ENCODE measurements around the gene NOS3.
A peak's percentile ranks its signal among the peaks of the same experiment; 100 is the strongest.

The NOS3 gene

DNA sequence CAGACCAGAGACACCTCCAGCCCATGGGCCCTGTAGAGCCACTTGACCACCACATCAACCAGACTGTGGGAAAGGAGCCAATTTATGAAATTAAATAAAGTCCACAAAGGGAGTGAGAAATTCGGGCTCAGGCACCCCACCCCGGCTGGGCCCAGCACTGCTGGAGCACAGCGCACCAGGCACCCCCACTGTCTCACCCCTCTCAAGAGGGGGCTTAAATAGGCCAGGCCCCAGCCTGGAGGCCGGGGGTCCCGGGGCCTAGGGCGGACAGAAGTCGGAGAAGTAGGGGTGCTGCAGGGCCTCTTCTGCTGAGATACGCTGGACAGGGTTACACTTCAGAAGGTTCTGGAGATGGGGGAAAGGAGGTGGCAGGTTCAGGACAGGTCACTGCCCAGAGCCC is 62.9 kb downstream of the NOS3 start:
- Histone ChIP-seq H3K4me1 (ENCODE audit: control extremely low read depth in 1 of 4, control insufficient read depth in 4 of 4, insufficient read depth in 4 of 4, low read length in 3 of 4) (peaks cover 3 to 56% (median 38%) of the 10 kb centered on the region in 4 experiments), H3K36me3 (ENCODE audit: control insufficient read depth in 4 of 4, insufficient read depth in 4 of 4, low read length in 3 of 4) (peaks cover 0 to 3% (median 1%) of the 10 kb centered on the region in 4 experiments), H3K27me3 (replicated peaks in 2 of 5; ENCODE audit: control insufficient read depth in 4 of 5, insufficient read depth in 5 of 5, low read length in 4 of 5) (peaks cover 0 to 13% (median 0%) of the 10 kb centered on the region in 5 experiments), H3K4me3 (ENCODE audit: control insufficient read depth in 1 of 7, extremely low read depth in 1 of 7, insufficient read depth in 4 of 7, low read depth in 2 of 7, low read length in 6 of 7) (no peak overlapping the region), H3K9me3 (ENCODE audit: control extremely low read depth in 1 of 5, control insufficient read depth in 4 of 5, insufficient read depth in 2 of 5, low read depth in 1 of 5, low read length in 4 of 5) (no peaks in the 10 kb centered on the region), H3K27ac (ENCODE audit: insufficient read depth in 1 of 2, low read depth in 1 of 2, low read length in 2 of 2, poor library complexity in 1 of 2, severe bottlenecking in 2 of 2) (no peak overlapping the region)
- ChIA-PET POLR2A (no interaction called here), CTCF (no interaction called here)
- DNase-seq = no peak
- WGBS (ENCODE audit: insufficient coverage) = 97% methylated on average over 4 of the region's 8 CpGs

DNA sequence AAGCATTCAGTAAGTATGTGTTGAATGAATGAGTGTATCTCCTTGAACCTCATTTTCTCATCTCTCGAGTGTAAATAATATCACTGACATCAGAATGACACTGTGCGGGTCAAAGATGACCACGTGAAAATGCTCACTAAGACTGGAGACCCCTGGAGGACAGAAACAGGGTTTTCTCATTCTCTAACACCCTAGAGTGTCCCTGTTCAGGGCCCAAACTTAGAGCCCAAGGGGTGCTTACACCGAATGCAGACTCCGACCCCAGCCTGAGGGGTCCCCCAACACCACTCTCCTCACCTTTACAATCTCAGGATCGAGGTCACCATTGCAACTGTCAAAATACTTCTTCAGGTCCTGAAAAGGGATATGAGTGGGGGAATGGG is 65.5 kb downstream of the NOS3 start:
- Histone ChIP-seq H3K9me3 (ENCODE audit: control extremely low read depth in 1 of 5, control insufficient read depth in 4 of 5, insufficient read depth in 2 of 5, low read depth in 1 of 5, low read length in 4 of 5) (no peaks in the 10 kb centered on the region), H3K4me3 (ENCODE audit: control insufficient read depth in 1 of 7, extremely low read depth in 1 of 7, insufficient read depth in 4 of 7, low read depth in 2 of 7, low read length in 6 of 7) (no peak overlapping the region), H3K27ac (ENCODE audit: insufficient read depth in 1 of 2, low read depth in 1 of 2, low read length in 2 of 2, poor library complexity in 1 of 2, severe bottlenecking in 2 of 2) (no peak overlapping the region), H3K4me1 (ENCODE audit: control extremely low read depth in 1 of 4, control insufficient read depth in 4 of 4, insufficient read depth in 4 of 4, low read length in 3 of 4) (peaks cover 5 to 60% (median 49%) of the 10 kb centered on the region in 4 experiments), H3K36me3 (ENCODE audit: control insufficient read depth in 4 of 4, insufficient read depth in 4 of 4, low read length in 3 of 4) (peaks cover 0 to 3% (median 1%) of the 10 kb centered on the region in 4 experiments), H3K27me3 (replicated peaks in 2 of 5; ENCODE audit: control insufficient read depth in 4 of 5, insufficient read depth in 5 of 5, low read length in 4 of 5) (peaks cover 0 to 3% (median 0%) of the 10 kb centered on the region in 5 experiments)
- WGBS (ENCODE audit: insufficient coverage) = 100% methylated on average over 3 of the region's 6 CpGs
- POLR2A ChIA-PET = no interaction called here
- CTCF ChIA-PET = no interaction called here
- no peak for DNase-seq

DNA sequence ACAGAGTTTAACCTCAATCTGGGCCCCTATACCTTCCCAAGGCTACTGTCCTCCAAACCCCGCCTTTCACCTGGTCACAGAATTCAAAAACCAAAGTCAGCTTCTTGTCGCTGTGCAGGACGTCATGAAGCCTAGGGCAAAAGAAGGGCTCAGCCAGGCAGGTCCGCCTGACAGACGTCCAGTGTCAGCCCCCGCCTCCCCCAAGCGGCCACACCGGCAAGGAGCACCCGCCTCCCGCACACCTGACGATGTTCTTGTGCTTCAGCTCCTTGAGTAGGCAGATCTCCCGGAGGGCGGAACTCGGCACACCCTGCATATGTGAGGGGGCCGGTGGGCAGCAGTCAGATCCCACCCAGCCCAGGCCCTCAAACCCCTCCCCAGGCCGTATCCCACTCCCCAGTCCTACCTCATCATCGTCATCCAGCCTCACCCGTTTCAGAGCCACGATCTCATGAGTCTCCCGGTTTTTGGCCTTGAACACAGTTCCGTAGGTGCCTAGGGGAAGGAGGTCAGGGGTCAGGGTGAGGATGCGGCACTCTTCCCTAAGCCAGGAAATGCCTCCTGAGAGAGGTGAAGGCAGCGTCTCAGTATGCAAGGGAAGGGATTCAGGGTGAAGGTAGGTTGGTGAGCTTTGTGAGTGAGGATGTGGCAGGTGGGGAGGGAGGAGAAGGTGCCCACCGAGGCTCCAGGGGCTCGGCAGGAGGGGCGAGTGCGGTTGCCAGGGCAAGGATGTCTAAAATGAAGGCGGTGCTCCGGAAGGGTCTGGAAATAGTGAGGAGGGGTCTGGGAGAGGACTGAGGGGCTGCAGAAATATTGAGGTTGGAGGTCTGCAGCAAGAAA is 66.1 kb downstream of the NOS3 start:
- Histone ChIP-seq H3K9me3 (ENCODE audit: control extremely low read depth in 1 of 5, control insufficient read depth in 4 of 5, insufficient read depth in 2 of 5, low read depth in 1 of 5, low read length in 4 of 5) (no peaks in the 10 kb centered on the region), H3K4me3 (ENCODE audit: control insufficient read depth in 1 of 7, extremely low read depth in 1 of 7, insufficient read depth in 4 of 7, low read depth in 2 of 7, low read length in 6 of 7) (peak overlapping the region; percentile 75 to 98 (median 82)), H3K27me3 (replicated peaks in 2 of 5; ENCODE audit: control insufficient read depth in 4 of 5, insufficient read depth in 5 of 5, low read length in 4 of 5) (peaks cover 0 to 2% (median 0%) of the 10 kb centered on the region in 5 experiments), H3K36me3 (ENCODE audit: control insufficient read depth in 4 of 4, insufficient read depth in 4 of 4, low read length in 3 of 4) (peaks cover 0 to 4% (median 3%) of the 10 kb centered on the region in 4 experiments), H3K27ac (ENCODE audit: insufficient read depth in 1 of 2, low read depth in 1 of 2, low read length in 2 of 2, poor library complexity in 1 of 2, severe bottlenecking in 2 of 2) (peak overlapping the region in 1 of 2 experiments; percentile 90), H3K4me1 (ENCODE audit: control extremely low read depth in 1 of 4, control insufficient read depth in 4 of 4, insufficient read depth in 4 of 4, low read length in 3 of 4) (peaks cover 5 to 60% (median 46%) of the 10 kb centered on the region in 4 experiments)
- WGBS (ENCODE audit: insufficient coverage) = 68% methylated on average over 25 of the region's 29 CpGs
- CTCF ChIA-PET = no interaction called here
- no peak for DNase-seq
- POLR2A ChIA-PET = no interaction called here

DNA sequence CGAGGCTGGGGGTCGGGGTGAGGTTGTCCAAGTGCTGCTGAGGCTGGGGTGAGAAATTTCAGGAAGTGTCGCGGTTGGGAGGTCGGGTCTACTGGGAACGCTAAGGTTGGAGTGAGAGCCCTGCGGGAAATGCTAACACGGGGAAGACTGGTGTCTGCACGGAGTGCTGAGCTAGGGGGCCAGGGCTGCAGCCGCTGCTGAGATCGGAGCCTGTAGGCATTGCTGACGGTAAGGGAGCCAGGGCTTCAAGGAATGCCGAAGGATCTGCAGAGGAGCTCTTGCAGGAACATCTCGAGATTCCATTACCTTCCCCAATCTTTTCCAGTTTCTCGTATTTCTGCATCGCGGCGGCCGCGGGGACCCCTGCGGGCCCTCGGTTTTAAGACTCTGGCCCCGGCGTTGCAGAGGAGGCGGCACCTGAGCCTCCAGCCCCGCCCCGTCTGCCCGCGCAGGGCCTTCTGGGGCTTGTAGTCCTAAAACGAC is 66.7 kb downstream of the NOS3 start, which contains the start of gene CDK5:
Gene CDK5, minus strand, starts transcription at position 392 of the 483 bp plus-strand sequence. Its CDS starts 49 bp downstream, at position 343.
- Histone ChIP-seq H3K4me3 (ENCODE audit: control insufficient read depth in 1 of 7, extremely low read depth in 1 of 7, insufficient read depth in 4 of 7, low read depth in 2 of 7, low read length in 6 of 7) (peak within 1 kb of the TSS; percentile 75 to 98 (median 82)), H3K4me1 (ENCODE audit: control extremely low read depth in 1 of 4, control insufficient read depth in 4 of 4, insufficient read depth in 4 of 4, low read length in 3 of 4) (peaks cover 5 to 54% (median 45%) of the 10 kb centered on the region in 4 experiments), H3K36me3 (ENCODE audit: control insufficient read depth in 4 of 4, insufficient read depth in 4 of 4, low read length in 3 of 4) (peaks cover 0 to 8% (median 5%) of the 10 kb centered on the region in 4 experiments), H3K27ac (ENCODE audit: insufficient read depth in 1 of 2, low read depth in 1 of 2, low read length in 2 of 2, poor library complexity in 1 of 2, severe bottlenecking in 2 of 2) (peak within 1 kb of the TSS; percentile 50 to 90), H3K9me3 (ENCODE audit: control extremely low read depth in 1 of 5, control insufficient read depth in 4 of 5, insufficient read depth in 2 of 5, low read depth in 1 of 5, low read length in 4 of 5) (no peaks in the 10 kb centered on the region), H3K27me3 (replicated peaks in 2 of 5; ENCODE audit: control insufficient read depth in 4 of 5, insufficient read depth in 5 of 5, low read length in 4 of 5) (no peaks in the 10 kb centered on the region)
- ChIA-PET POLR2A (interaction anchor here (1.1 kb wide), 1 partner anchor 18 kb away, joined by 4 read pairs; no protein-coding TSS in a partner anchor), CTCF (interaction anchor here (7.2 kb wide), 1 partner anchor 18 kb away, joined by 64 read pairs; no protein-coding TSS in a partner anchor)
- WGBS (ENCODE audit: insufficient coverage) = 0% methylated on average over 28 of the region's 30 CpGs
- DNase-seq = no peak

- peak; percentile 99 to 100 (median 99) for DNase-seq
- peaks cover 0 to 10% (median 6%) of the 10 kb centered on the region in 4 experiments for H3K36me3 ChIP-seq (ENCODE audit: control insufficient read depth in 4 of 4, insufficient read depth in 4 of 4, low read length in 3 of 4)
- H3K27me3 ChIP-seq (replicated peaks in 2 of 5; ENCODE audit: control insufficient read depth in 4 of 5, insufficient read depth in 5 of 5, low read length in 4 of 5) = no peaks in the 10 kb centered on the region
- H3K4me1 ChIP-seq (ENCODE audit: control extremely low read depth in 1 of 4, control insufficient read depth in 4 of 4, insufficient read depth in 4 of 4, low read length in 3 of 4) = peaks cover 5 to 47% (median 40%) of the 10 kb centered on the region in 4 experiments
- WGBS (ENCODE audit: insufficient coverage) = 2% methylated on average over 41 of the region's 46 CpGs
- H3K9me3 ChIP-seq (ENCODE audit: control extremely low read depth in 1 of 5, control insufficient read depth in 4 of 5, insufficient read depth in 2 of 5, low read depth in 1 of 5, low read length in 4 of 5) = no peaks in the 10 kb centered on the region
- ChIA-PET CTCF (interaction anchor here (1.0 to 7.2 kb wide), 3 partner anchors 17 to 54 kb away, joined by 5 to 64 read pairs (median 5); partner anchors contain the start of gene ABCB8), POLR2A (interaction anchor here (0.7 to 1.1 kb wide), 2 partner anchors 18 to 30 kb away, joined by 3 to 4 read pairs; partner anchors contain the start of gene ABCB8)
- H3K4me3 ChIP-seq (ENCODE audit: control insufficient read depth in 1 of 7, extremely low read depth in 1 of 7, insufficient read depth in 4 of 7, low read depth in 2 of 7, low read length in 6 of 7) = peak overlapping the region; percentile 68 to 98 (median 82)
- H3K27ac ChIP-seq (ENCODE audit: insufficient read depth in 1 of 2, low read depth in 1 of 2, low read length in 2 of 2, poor library complexity in 1 of 2, severe bottlenecking in 2 of 2) = peak overlapping the region; percentile 50 to 90
Measured at GRCh38 chr7:151057989-151058780, 67.4 kb downstream of the NOS3 start.

DNA sequence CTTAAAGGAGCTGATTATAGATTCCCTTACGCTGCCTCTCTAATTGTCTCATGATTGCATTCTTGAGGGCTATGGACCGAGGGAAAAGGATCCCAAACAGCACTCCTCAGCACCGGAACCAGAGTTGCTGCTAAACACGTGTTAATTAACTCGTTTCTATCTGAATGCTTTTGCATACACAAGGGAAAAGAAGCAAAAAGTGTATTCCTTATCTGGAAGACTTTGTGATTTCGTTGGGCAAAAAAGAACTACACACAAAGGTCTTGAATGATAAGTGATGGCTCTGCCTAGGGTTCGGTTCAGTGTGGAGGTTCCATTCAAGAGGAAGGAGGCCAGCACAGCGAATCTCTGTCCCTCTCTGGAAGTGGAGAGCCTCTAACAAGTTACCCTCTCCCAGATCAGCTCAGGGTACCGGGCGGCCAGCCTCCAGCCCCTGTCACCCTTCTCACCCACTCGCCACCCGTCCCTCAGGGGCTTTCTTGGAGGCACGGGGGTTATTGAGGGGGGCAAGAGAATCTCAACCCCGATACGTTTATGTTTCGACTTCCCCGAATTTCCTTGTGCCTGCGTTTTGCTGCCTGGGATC is 68.1 kb downstream of the NOS3 start:
- no peak for DNase-seq
- Histone ChIP-seq H3K36me3 (ENCODE audit: control insufficient read depth in 4 of 4, insufficient read depth in 4 of 4, low read length in 3 of 4) (peaks cover 0 to 14% (median 10%) of the 10 kb centered on the region in 4 experiments), H3K27ac (ENCODE audit: insufficient read depth in 1 of 2, low read depth in 1 of 2, low read length in 2 of 2, poor library complexity in 1 of 2, severe bottlenecking in 2 of 2) (peak overlapping the region in 1 of 2 experiments; percentile 90), H3K4me3 (ENCODE audit: control insufficient read depth in 1 of 7, extremely low read depth in 1 of 7, insufficient read depth in 4 of 7, low read depth in 2 of 7, low read length in 6 of 7) (peak overlapping the region; percentile 57 to 98 (median 82)), H3K27me3 (replicated peaks in 2 of 5; ENCODE audit: control insufficient read depth in 4 of 5, insufficient read depth in 5 of 5, low read length in 4 of 5) (no peaks in the 10 kb centered on the region), H3K4me1 (ENCODE audit: control extremely low read depth in 1 of 4, control insufficient read depth in 4 of 4, insufficient read depth in 4 of 4, low read length in 3 of 4) (peaks cover 5 to 44% (median 37%) of the 10 kb centered on the region in 4 experiments), H3K9me3 (ENCODE audit: control extremely low read depth in 1 of 5, control insufficient read depth in 4 of 5, insufficient read depth in 2 of 5, low read depth in 1 of 5, low read length in 4 of 5) (no peaks in the 10 kb centered on the region)
- ChIA-PET CTCF (interaction anchor here (1.0 to 7.2 kb wide), 3 partner anchors 17 to 53 kb away, joined by 5 to 64 read pairs (median 5); partner anchors contain the start of gene ABCB8), POLR2A (interaction anchor here (0.6 to 1.1 kb wide), 2 partner anchors 19 to 1275 kb away, joined by 3 to 4 read pairs; no protein-coding TSS in a partner anchor)
- 0% methylated on average over 10 of the region's 18 CpGs for WGBS (ENCODE audit: insufficient coverage)
